Coronary artery (tissue), 2 donors: ENCODE measurements around the gene TSPAN5.

Experiments used
- DNase-seq: peaks from one replicate; pipeline ENCODE4 v3.0.0-alpha.2; 2017; ENCODE audit warnings: low spot score
- H3K27ac ChIP-seq, 2 donors: fragments of 200-600 bp; sonication (generic); one replicate each; pipeline ENCODE4 v1.5.1; 2016 to 2019
- H3K4me3 ChIP-seq: fragments of 200-600 bp; sonication (generic); 2 replicates; pipeline ENCODE4 v1.5.1; 2016; ENCODE audit warnings: mild to moderate bottlenecking, moderate library complexity
- CTCF ChIP-seq: fragments of 200-600 bp; sonication (generic); IDR thresholded peaks from one replicate; pipeline ENCODE4 v1.5.1; 2019; ENCODE audit warnings: antibody characterized with exemption

The TSPAN5 gene

GRCh38 chr4:98620087-98620784 lies 38.2 kb downstream of the TSPAN5 start:
- no peak for DNase-seq
- H3K27ac ChIP-seq, result no peak overlapping the region
- TF ChIP-seq CTCF, result no peak

GRCh38 chr4:98619180-98619579 lies 39.2 kb downstream of the TSPAN5 start:
- no peak for TF ChIP-seq CTCF
- no peak for DNase-seq
- Histone ChIP-seq H3K4me3 (no peak overlapping the region), H3K27ac (no peak overlapping the region)

More at GRCh38 chr4:98620087-98620784, 38.2 kb downstream of the TSPAN5 start:
- H3K4me3 ChIP-seq, result no peak overlapping the region

- TF ChIP-seq CTCF, result no peak
- H3K27ac ChIP-seq, result no peak overlapping the region
Observed at GRCh38 chr4:98618680-98619079, 39.7 kb downstream of the TSPAN5 start.

GRCh38 chr4:98617358-98618047 lies 40.9 kb downstream of the TSPAN5 start:
- no peak for DNase-seq

More at GRCh38 chr4:98618680-98619079, 39.7 kb downstream of the TSPAN5 start:
- no peak for DNase-seq
- H3K4me3 ChIP-seq, result no peak overlapping the region

GRCh38 chr4:98615991-98616390 lies 42.4 kb downstream of the TSPAN5 start:
- Histone ChIP-seq H3K4me3 (no peak overlapping the region), H3K27ac (no peak overlapping the region)
- DNase-seq, result no peak
- TF ChIP-seq CTCF, result no peak

More at GRCh38 chr4:98617358-98618047, 40.9 kb downstream of the TSPAN5 start:
- H3K4me3 ChIP-seq, result no peak overlapping the region
- no peak overlapping the region for H3K27ac ChIP-seq
- no peak for TF ChIP-seq CTCF

GRCh38 chr4:98614662-98615061 lies 43.7 kb downstream of the TSPAN5 start:
- H3K27ac ChIP-seq, result no peak overlapping the region
- DNase-seq, result no peak
- TF ChIP-seq CTCF, result no peak
- H3K4me3 ChIP-seq, result no peak overlapping the region

- Histone ChIP-seq H3K27ac (no peak overlapping the region), H3K4me3 (no peak overlapping the region)
- DNase-seq, result no peak
- no peak for TF ChIP-seq CTCF
Observed at GRCh38 chr4:98614094-98614493, 44.3 kb downstream of the TSPAN5 start.
